Erythroblast (primary cell): Measurements from ENCODE around the gene ZSCAN5B.

Source experiments
- GATA1 ChIP-seq: IDR thresholded peaks from 2 replicates; pipeline ENCODE4 v1.6.1; 2011; ENCODE audit warnings: low read depth, mild to moderate bottlenecking, control low read depth, low read length, moderate library complexity
- POLR2A ChIP-seq: IDR thresholded peaks from 2 replicates; pipeline ENCODE4 v1.6.1; 2011; ENCODE audit warnings: mild to moderate bottlenecking, low read length

DNA sequence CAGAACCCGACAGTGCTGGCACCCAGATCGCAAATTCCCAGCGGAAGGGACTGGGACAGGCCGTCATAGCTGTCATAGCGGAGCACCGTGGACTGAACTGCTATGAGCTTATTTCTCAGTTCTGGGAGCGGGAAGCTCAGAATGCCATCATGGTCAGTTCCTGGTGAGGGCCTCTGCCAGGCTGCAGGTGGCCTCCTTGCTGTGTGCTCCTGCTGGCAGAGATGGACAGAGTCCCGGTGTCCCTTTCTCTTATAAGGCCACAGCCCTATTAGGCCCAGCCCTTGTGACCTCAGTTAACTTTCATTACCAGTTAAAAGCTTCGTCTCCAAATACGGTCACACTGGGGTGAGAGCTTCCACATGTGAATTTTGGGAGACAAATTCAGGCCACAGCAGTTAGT, 51.9 kb downstream of the ZSCAN5B start:
- no peak for TF ChIP-seq POLR2A
- no peak for TF ChIP-seq GATA1
